Measurements from ENCODE around the gene SMAD4. TPM values are rescaled to one million over a fixed set of nuclear protein-coding genes. Genes with fewer than 3 reads are reported as not detected.
"Not testable (repeated sequence)": the region's sequence is repeated elsewhere in the genome, so short reads cannot be mapped to it uniquely, and the experiment has no call there.

The SMAD4 gene
- total RNA-seq, 1 experiment from 2014 or later: 120 TPM

GRCh38 chr18:51054764-51055163 lies 24.8 kb downstream of the SMAD4 start:
- in situ Hi-C loops (cut with HindIII; ENCODE audit: low sequenced_read_pairs): no loop called here
- DNase-seq (ENCODE audit: low spot score): no peak

GRCh38 chr18:51059969-51060368 lies 30.0 kb downstream of the SMAD4 start:
- no peak for DNase-seq (ENCODE audit: low spot score)
- in situ Hi-C loops (cut with HindIII; ENCODE audit: low sequenced_read_pairs): no loop called here

GRCh38 chr18:51064256-51064655 lies 34.2 kb downstream of the SMAD4 start:
- no peak for DNase-seq (ENCODE audit: low spot score)
- in situ Hi-C loops (cut with HindIII; ENCODE audit: low sequenced_read_pairs): no loop called here

- peak; percentile 23 for DNase-seq (ENCODE audit: low spot score)
- in situ Hi-C loops (cut with HindIII; ENCODE audit: low sequenced_read_pairs): no loop called here
Measured at GRCh38 chr18:51066273-51066672, 36.3 kb downstream of the SMAD4 start.

GRCh38 chr18:51068105-51068504 lies 38.1 kb downstream of the SMAD4 start:
- no peak for DNase-seq (ENCODE audit: low spot score)
- in situ Hi-C loops (cut with HindIII; ENCODE audit: low sequenced_read_pairs): no loop called here

GRCh38 chr18:51069885-51070284 lies 39.9 kb downstream of the SMAD4 start:
- in situ Hi-C loops (cut with HindIII; ENCODE audit: low sequenced_read_pairs): no loop called here
- DNase-seq (ENCODE audit: low spot score): no peak

GRCh38 chr18:51070545-51070944 lies 40.5 kb downstream of the SMAD4 start:
- in situ Hi-C loops (cut with HindIII; ENCODE audit: low sequenced_read_pairs): no loop called here
- no peak for DNase-seq (ENCODE audit: low spot score)

GRCh38 chr18:51072586-51073313 lies 42.7 kb downstream of the SMAD4 start:
- no peak for DNase-seq (ENCODE audit: low spot score)
- in situ Hi-C loops (cut with HindIII; ENCODE audit: low sequenced_read_pairs): no loop called here

GRCh38 chr18:51074605-51075004 lies 44.6 kb downstream of the SMAD4 start:
- in situ Hi-C loops (cut with HindIII; ENCODE audit: low sequenced_read_pairs): no loop called here
- no peak for DNase-seq (ENCODE audit: low spot score)

GRCh38 chr18:51076503-51076902 lies 46.5 kb downstream of the SMAD4 start:
- no peak for DNase-seq (ENCODE audit: low spot score)
- in situ Hi-C loops (cut with HindIII; ENCODE audit: low sequenced_read_pairs): no loop called here

- in situ Hi-C loops (cut with HindIII; ENCODE audit: low sequenced_read_pairs): no loop called here
Measured at GRCh38 chr18:51077217-51077616, 47.2 kb downstream of the SMAD4 start.

GRCh38 chr18:51078026-51078425 lies 48.0 kb downstream of the SMAD4 start:
- no peak for DNase-seq (ENCODE audit: low spot score)
- in situ Hi-C loops (cut with HindIII; ENCODE audit: low sequenced_read_pairs): no loop called here

More at GRCh38 chr18:51077217-51077616, 47.2 kb downstream of the SMAD4 start:
- no peak for DNase-seq (ENCODE audit: low spot score)

- DNase-seq (ENCODE audit: low spot score): no peak
- in situ Hi-C loops (cut with HindIII; ENCODE audit: low sequenced_read_pairs): no loop called here
Measured at GRCh38 chr18:51082571-51083267, 52.7 kb downstream of the SMAD4 start.

- in situ Hi-C loops (cut with HindIII; ENCODE audit: low sequenced_read_pairs): no loop called here
- no peak for DNase-seq (ENCODE audit: low spot score)
Measured at GRCh38 chr18:51083398-51083797, 53.4 kb downstream of the SMAD4 start.

GRCh38 chr18:51088410-51088809 lies 58.4 kb downstream of the SMAD4 start:
- in situ Hi-C loops (cut with HindIII; ENCODE audit: low sequenced_read_pairs): no loop called here

GRCh38 chr18:51089691-51090090 lies 59.7 kb downstream of the SMAD4 start:
- DNase-seq (ENCODE audit: low spot score): no peak
- in situ Hi-C loops (cut with HindIII; ENCODE audit: low sequenced_read_pairs): no loop called here

More at GRCh38 chr18:51088410-51088809, 58.4 kb downstream of the SMAD4 start:
- no peak for DNase-seq (ENCODE audit: low spot score)

GRCh38 chr18:51091270-51091669 lies 61.3 kb downstream of the SMAD4 start:
- in situ Hi-C loops (cut with HindIII; ENCODE audit: low sequenced_read_pairs): no loop called here
- DNase-seq (ENCODE audit: low spot score): no peak

GRCh38 chr18:51092117-51092516 lies 62.1 kb downstream of the SMAD4 start:
- no peak for DNase-seq (ENCODE audit: low spot score)
- in situ Hi-C loops (cut with HindIII; ENCODE audit: low sequenced_read_pairs): no loop called here

GRCh38 chr18:51092967-51093366 lies 63.0 kb downstream of the SMAD4 start:
- in situ Hi-C loops (cut with HindIII; ENCODE audit: low sequenced_read_pairs); DNase-seq (ENCODE audit: low spot score): not testable (repeated sequence)

GRCh38 chr18:51097021-51097822 lies 67.2 kb downstream of the SMAD4 start:
- no peak for DNase-seq (ENCODE audit: low spot score)
- in situ Hi-C loops (cut with HindIII; ENCODE audit: low sequenced_read_pairs): no loop called here
